Right lobe of liver (tissue), 6 donors: ENCODE results near the gene DCAF10. TPM values are rescaled to one million over a fixed set of nuclear protein-coding genes. Genes with fewer than 3 reads are reported as not detected.

Experiments used
- ATAC-seq, 4 donors: fragments of 200-7000 bp; cut with Tn5 transposase; one replicate each; pipeline ENCODE4 v1.9.1; 2020; ENCODE audit warnings: mild to moderate bottlenecking in 4 of 4, moderate library complexity in 4 of 4
- DNase-seq, 3 donors: peaks; one replicate each; pipeline ENCODE4 v3.0.0-alpha.2; 2020
- H3K27ac ChIP-seq, 3 donors: fragments of 200-600 bp; one replicate each; pipeline ENCODE4 v1.8.0; 2022
- H3K27me3 ChIP-seq, 2 donors: fragments of 200-600 bp; one replicate each; pipeline ENCODE4 v1.8.0; 2022
- H3K36me3 ChIP-seq, 4 donors: fragments of 200-600 bp; sonication (generic) in 1 of 4; one replicate each; pipeline versions ENCODE4 v1.5.1 to v1.8.0; 2017 to 2022; ENCODE audit warnings: control low read depth in 1 of 4
- H3K4me1 ChIP-seq, 4 donors: fragments of 200-600 bp; sonication (generic) in 1 of 4; one replicate each; pipeline versions ENCODE4 v1.5.1 to v1.8.0; 2017 to 2022; ENCODE audit warnings: control low read depth in 1 of 4
- H3K4me3 ChIP-seq, 3 donors: fragments of 200-600 bp; one replicate each; pipeline ENCODE4 v1.8.0; 2022
- H3K9me3 ChIP-seq, 4 donors: fragments of 200-600 bp; sonication (generic) in 1 of 4; one replicate each; pipeline versions ENCODE4 v1.5.1 to v1.8.0; 2017 to 2022; ENCODE audit warnings: control low read depth in 1 of 4
- CTCF ChIP-seq, 4 donors: fragments of 200-600 bp in 3 of 4; fragments of 450-650 bp in 1 of 4; IDR thresholded peaks; one replicate each; pipeline versions ENCODE4 v1.5.1 to v1.8.0; 2016 to 2022; ENCODE audit warnings: antibody characterized with exemption in 4 of 4, mild to moderate bottlenecking in 2 of 4
- POLR2A ChIP-seq: fragments of 450-650 bp; IDR thresholded peaks from one replicate; pipeline ENCODE4 v1.6.1; 2017; ENCODE audit warnings: antibody characterized with exemption, mild to moderate bottlenecking
- WGBS: methylation state at CpG from one replicate; pipeline ENCODE4 v1.1.6; 2018; ENCODE audit warnings: low coverage, low lambda C conversion rate; ENCODE audit not compliant: insufficient coverage; ENCODE audit errors: missing lambda C conversion rate; 5-methylcytosine and 5-hydroxymethylcytosine counted together
- intact Hi-C, 2 donors: fragments of 100-400 bp; cut with DNase I; formaldehyde crosslinking; loops; one replicate each; pipeline versions ENCODE4 v1.11.2 to v1.14.1; 2022
- total RNA-seq, 6 experiments: library from RNA; depleted of rRNA in 2 of 6; stranded (reverse); fragments of >200 nt in 2 of 6; fragmentation: NEBNext Ultra II Directional in 3 of 6; extraction: Animal tissue kit (Norgen Biotek cat#: 25700) in 3 of 6; gene quantifications; one replicate each; pipeline versions ENCODE4 v1.1.0 to v1.2.4, GENCODE V29; 2016 to 2023
- donor health status: DM: no; HTN: yes; CAD: no.
- donor health status: DM: no; HTN: no; CAD: no.
- donor health status: DM: no; HTN: no; CAD: no.
- donor health status: DM: no; HTN: yes; CAD: no.
- donor health status: DM: no; HTN: yes; CAD: no.

DCAF10 gene
- total RNA-seq, 6 experiments from 2014 or later, result 20.1 to 28.3 (median 23.1) TPM

- Histone ChIP-seq H3K27me3 (no peaks in the 10 kb centered on the region), H3K9me3 (no peaks in the 10 kb centered on the region), H3K4me3 (peak overlapping the region in 1 of 3 donors; percentile 95), H3K36me3 (no peaks in the 10 kb centered on the region), H3K27ac (peak overlapping the region in 2 of 3 donors; percentile 79 to 82), H3K4me1 (peaks cover 0 to 30% (median 0%) of the 10 kb centered on the region in 4 donors)
- intact Hi-C loops, result no loop called here
- TF ChIP-seq POLR2A, result no peak
- TF ChIP-seq CTCF (IDR thresholded peaks at IDR 0.05), result no peak
- DNase-seq (no peak), ATAC-seq (no peak)
- 79% methylated on average over 8 of the region's 10 CpGs for WGBS
Observed at GRCh38 chr9:37905131-37905505, 104.5 kb downstream of the DCAF10 start.

GRCh38 chr9:37905776-37906175 lies 105.2 kb downstream of the DCAF10 start:
- DNase-seq, result peak in 1 of 3 donors; percentile 28
- Histone ChIP-seq H3K9me3 (no peaks in the 10 kb centered on the region), H3K27ac (no peak overlapping the region), H3K27me3 (no peaks in the 10 kb centered on the region), H3K4me3 (no peak overlapping the region), H3K36me3 (no peaks in the 10 kb centered on the region), H3K4me1 (peaks cover 0 to 30% (median 0%) of the 10 kb centered on the region in 4 donors)
- no peak for TF ChIP-seq CTCF (IDR thresholded peaks at IDR 0.05)
- TF ChIP-seq POLR2A, result no peak
- WGBS, result 96% methylated on average over 4 of the region's 4 CpGs
- intact Hi-C loops, result no loop called here
- ATAC-seq, result no peak

- DNase-seq (peak in 1 of 3 donors; percentile 31), ATAC-seq (no peak)
- Histone ChIP-seq H3K36me3 (no peaks in the 10 kb centered on the region), H3K27ac (no peak overlapping the region), H3K27me3 (no peaks in the 10 kb centered on the region), H3K4me1 (peaks cover 0 to 30% (median 0%) of the 10 kb centered on the region in 4 donors), H3K9me3 (no peaks in the 10 kb centered on the region), H3K4me3 (no peak overlapping the region)
- intact Hi-C loops, result no loop called here
- TF ChIP-seq POLR2A (no peak), CTCF (IDR thresholded peaks at IDR 0.05) (no peak)
- WGBS, result 81% methylated on average over 5 of the region's 11 CpGs
Observed at GRCh38 chr9:37906312-37907239, 106.0 kb downstream of the DCAF10 start.

GRCh38 chr9:37908283-37908682 lies 107.7 kb downstream of the DCAF10 start:
- Histone ChIP-seq H3K27me3 (no peaks in the 10 kb centered on the region), H3K27ac (no peak overlapping the region), H3K4me1 (peaks cover 0 to 21% (median 0%) of the 10 kb centered on the region in 4 donors), H3K9me3 (no peaks in the 10 kb centered on the region), H3K4me3 (no peak overlapping the region), H3K36me3 (no peaks in the 10 kb centered on the region)
- TF ChIP-seq POLR2A (no peak), CTCF (IDR thresholded peaks at IDR 0.05) (no peak)
- DNase-seq (peak in 1 of 3 donors; percentile 27), ATAC-seq (no peak)
- intact Hi-C loops, result no loop called here
- WGBS, result 55% methylated on average over 4 of the region's 4 CpGs
